Stimulated activated CD4-positive, alpha-beta T cell treated with anti-CD3 and anti-CD28 coated beads, Interleukin-4, amount 100 ng/mL, for 1 hour (primary cell): ENCODE results near the gene SLC39A11.
"Not testable (repeated sequence)": the region's sequence is repeated elsewhere in the genome, so short reads cannot be mapped to it uniquely, and the experiment has no call there.

Experiments
- DNase-seq: peaks from one replicate; pipeline ENCODE4 v3.0.0-alpha.2; 2020

The SLC39A11 gene

DNA sequence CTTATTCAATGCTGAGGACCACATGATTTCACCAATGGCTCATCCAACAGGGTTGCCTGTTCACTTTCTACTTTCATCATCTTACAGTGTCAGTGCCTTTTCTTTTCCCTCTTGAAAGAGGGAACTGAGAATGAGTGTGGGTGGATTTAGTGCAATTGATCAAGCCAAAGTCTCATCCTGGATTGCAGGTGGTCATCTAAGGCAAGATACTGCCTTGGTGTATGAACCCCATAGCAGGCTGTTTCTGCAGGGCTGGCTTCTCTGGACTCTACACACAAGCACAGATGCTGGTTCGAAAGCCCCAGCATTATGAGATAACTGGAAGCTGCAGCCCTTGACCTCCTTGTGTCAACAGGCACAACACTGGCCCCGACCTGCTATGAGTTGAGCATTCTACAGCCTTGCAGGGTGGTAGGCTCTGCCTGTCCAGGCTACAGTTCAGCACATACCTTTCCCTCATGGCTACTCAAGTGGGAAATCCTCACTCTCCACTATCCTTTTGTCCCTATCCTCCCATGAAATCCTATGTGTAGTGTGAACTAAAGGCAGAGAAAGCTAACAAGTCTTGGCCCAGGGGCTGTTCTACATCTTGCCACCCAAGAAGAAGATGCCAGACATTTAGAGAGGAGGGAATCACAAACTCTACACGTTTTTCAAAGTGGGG is 358.7 kb downstream of the SLC39A11 start:
- DNase-seq, result no peak

DNA sequence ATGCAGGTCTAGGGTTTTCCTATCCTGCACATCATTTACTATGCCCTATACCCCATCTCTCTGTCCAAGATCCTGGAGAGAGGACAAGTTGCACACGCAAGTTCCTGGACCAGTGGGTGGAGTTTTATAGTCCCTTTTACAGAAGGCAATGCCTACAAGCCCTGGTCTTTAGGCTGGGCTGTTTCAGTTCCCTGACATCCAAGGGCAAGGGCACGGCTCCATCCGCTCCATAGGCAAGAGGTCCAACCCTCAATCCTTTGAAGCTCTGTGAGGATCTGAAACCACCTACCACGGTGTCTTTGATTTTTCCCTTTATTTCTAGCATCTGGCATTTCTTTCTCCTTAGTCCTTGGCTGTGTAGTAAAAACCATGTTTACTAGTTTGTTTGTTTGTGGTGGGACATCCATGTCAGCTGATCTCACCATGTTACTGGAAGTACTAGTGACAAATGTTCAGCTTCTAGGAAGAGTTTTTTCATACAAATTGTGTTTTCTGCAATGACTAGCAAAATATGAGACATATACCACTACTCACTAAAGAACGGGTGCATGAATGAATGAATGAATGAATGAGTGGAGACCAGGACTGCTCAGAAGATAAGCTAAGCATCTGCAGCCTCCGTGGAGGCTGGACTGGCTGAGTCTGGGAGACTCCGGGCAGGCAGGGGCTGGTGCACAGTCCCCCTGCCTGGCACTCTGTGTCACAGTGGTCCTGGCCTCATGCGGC is 359.4 kb downstream of the SLC39A11 start:
- DNase-seq, result no peak

DNA sequence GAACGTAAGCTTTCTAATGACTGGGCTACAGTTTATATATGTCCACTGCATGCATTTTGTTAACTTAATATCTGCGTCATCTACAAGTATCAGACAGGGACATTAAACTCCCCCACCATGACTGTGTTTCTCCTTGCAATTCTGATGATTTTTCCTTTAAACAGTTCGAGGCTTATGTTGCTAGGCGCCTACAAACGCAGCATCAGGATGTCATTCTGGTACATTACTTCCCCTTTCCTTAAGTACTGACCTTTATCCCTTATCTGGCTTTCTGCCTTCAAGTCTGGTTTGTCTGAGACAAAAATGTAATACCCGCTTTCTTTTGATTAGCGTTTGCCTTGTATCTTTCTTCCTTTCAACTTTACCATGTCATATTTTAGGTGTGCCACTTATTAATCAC is 362.4 kb downstream of the SLC39A11 start:
- DNase-seq, result no peak

DNA sequence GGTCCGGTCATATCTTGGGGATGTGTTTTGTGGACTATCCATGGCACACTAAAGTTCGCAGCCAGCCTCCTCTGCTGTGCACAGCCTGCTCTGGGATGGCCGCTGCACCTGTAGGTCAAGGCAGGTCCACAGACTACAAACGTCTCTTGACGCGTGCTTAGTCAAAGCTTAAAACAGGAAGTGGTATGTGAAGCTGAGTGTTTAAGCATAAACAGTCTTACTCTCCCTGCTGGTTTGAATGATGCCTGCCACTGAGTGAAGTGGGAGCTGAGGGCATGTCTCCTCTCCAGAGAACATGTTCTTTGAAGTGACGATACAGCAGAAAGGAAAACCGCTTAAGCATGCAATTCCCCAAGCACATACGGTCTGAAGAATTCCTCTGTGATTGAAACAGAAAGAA is 365.6 kb downstream of the SLC39A11 start:
- peak; percentile 5 for DNase-seq

DNA sequence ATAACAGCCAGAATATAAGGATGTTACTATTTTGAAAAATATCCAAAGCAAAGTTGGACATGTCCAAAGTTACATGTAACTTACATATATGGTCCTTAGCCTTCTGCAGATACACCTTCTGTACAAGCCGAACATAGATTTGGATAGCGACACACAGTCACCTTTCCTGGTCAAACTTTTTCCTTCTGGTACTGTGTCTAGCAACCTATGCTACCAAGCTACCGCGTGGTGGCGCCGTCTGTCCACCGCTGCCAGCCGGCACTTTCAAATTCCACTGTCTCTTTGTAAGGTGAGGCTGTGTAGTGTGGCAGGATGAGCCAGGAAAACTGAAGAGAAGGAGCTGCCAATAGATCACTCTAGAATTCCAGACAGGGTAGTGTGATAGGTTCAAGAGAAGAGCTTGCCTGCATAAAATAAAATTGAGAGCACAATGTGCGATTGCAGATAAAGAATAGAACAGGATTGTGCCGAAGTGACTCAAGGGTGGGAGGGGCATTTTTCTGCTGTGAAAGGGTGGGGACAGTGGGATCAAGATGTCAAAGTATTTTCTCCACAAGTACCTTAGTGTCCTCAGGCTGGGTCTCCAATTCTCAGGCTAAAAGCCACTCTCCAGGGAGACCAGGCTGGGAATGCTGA is 366.9 kb downstream of the SLC39A11 start:
- peak; percentile 53 for DNase-seq

DNA sequence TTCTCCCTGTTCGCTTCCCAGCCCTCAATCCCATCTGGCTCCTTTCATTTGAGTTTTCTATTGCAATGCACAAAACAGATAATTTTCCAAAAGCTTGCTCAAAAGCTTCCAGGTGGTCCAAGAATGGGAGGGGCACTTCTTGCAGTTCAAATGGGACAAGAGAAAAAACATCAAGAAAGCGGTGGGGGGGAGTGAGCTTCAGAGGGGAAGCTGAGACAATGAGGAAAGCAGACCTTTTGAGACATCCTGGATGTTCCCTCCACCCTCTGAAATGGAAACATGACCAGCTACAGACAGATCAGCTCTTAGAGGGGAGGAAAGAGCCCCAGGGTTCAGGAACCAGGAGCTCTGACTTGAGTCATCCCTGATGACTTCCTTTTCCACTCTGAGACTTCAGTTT is 368.2 kb downstream of the SLC39A11 start:
- no peak for DNase-seq

DNA sequence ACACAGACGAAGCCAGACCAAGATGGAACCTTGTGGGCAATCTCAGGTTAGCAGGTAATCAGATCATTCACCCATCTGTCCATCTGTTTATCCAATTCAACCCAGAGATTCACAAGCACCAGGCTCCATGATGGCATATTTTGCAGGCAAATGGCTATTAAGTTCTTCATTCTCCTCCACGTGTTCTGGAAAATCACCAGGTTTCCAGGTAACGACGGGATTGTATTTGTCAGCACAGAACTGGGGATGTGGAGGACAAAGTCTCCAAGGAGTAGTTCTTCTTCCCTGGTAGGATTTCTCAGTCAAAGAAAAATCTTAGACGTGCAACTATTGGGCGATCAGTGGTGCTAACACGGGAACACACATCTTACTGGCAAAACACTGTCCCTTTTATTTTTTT is 368.8 kb downstream of the SLC39A11 start:
- no peak for DNase-seq

DNA sequence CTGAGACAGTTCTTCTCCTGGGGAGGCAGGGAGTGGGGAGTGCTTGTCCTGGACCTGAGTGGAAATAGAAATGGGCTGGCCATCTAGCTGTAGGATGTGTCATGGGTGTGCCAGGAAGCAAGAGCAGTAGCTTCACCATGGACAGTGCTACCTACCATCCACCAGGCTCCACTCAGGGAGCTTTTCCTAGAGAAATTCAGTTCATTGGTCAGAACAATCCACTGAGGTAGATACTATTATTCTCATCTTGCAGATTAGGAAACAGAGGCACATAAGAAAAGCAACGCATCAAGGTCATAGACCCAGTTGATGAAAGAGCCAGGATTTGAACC is 372.0 kb downstream of the SLC39A11 start:
- no peak for DNase-seq

DNA sequence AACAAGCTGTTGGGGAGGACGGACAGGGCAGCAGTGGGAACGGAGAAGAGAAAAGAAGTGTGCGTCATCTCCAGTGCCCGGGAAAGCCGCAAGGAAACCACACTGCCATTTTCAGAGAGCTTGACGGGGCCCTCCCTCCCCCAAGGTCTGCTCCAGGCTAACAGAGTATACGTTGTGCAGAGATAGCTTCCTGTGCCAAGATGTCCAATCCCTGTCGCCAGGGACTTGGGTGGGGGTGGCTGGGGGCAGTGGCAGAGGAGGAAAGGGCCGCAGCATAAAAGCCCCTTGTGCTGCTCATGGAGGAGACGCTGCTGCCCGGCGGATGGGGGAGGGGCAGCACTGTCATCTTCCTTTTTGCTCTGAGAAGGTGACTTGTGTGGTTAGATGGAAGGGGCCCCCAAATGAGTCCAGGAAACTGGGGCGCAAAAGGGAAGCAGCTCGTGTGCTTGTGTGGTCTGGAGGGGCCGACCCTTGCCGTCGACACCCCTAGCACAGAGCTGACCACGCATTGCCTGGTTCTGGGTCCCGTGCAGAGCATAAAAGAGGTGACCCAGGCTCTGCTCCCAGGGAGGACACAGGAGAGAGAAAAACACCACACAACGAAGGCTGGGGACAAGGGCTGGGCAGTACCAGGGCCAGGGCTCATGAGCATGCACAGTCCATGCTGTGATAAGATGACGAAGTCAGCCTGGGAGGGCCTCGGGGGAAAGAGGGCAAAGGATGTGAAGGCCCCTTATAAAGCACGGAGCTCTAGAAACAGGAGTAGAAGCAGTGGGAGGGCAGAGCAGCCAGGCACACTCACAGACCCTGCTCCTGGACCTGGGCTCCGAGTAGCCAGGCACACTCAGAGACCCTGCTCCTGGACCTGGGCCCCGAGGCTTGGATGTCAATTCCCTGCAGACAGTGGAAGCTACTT is 372.7 kb downstream of the SLC39A11 start:
- peak; percentile 28 for DNase-seq

DNA sequence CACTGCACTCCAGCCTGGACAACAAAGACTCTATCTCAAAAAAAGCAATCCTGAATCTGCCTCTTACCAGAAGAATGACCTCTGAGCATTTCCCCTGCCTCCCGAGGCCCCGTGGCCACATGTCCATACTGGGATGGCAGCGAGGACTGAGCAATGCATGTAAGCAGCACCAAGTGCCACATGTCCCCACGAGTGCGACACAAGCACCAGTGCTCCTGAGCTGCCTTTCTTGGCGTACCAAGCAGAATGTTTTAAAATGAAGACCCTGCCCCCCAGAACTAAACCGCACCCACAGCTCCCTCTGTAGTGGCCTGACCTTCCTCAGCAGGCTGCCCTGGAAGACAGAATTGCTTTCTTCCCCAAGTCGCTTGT is 373.3 kb downstream of the SLC39A11 start:
- no peak for DNase-seq

DNA sequence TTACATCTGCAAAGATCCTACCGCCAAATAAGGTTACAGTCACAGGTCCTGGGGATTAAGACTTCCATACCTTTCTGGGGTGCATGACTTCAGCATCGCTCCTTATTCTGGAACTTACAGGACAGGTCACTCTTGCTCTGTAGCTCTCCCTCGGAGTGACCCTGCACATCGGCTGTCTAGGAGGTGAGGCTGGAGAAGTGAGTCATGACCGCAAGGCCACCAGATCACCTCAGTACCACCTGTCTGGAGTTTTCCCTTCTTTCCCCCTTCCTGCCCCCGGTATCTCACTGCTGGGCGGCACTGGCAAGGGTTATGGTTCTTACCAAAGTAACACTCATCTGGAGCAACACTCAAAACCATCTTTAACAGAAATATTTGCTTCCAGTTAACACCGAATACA is 374.8 kb downstream of the SLC39A11 start:
- DNase-seq, result no peak

DNA sequence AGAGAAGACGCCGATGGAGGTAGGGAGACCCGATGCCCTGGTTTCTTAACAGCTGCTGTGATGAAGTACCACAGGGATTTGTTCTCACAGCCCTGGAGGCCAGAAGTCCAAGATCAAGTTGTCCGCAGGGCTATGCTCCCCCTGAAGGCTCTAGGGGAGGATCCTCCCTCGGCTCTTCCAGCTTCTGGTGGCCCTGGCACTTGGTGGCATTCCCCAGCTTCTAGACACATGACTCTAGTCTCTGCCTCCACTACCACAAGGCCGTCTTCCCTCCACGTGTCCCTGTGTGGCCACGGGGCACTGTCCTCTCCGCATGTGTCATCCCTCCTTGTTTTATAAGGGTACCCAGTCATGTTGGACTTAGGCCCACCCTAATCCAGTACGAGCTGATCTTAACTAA is 375.2 kb downstream of the SLC39A11 start:
- DNase-seq, result no peak

DNA sequence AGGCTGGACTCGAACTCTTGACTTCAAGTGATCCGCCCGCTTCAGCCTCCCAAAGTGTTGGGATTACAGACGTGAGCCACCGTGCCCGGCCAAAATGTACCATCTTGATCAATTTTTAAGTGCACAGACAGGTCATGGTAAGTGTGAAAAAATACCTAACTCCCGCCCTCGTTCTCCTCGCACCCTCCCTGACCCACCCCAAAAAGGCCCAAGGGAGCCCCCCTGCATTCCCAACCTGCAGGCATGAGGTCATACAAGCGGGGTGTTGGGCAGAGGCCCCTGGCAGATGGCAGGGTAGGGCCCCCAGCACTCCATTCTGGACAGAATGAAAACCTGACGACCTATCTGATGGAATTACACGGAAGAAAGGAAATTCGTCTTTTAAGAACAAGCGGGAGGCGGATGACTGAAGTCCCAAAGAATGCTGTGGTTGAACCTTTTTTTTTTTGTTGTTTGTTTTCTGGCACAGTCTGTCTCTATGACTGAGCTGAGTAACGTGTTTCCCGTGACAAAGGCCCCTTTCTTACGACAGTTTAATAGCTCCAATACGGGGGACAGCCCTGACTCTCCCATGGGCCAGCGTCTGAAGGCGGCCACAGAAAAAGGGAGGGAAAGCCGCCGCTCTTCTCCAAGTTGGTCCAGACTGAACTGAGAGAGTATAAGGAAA is 376.4 kb downstream of the SLC39A11 start:
- no peak for DNase-seq

DNA sequence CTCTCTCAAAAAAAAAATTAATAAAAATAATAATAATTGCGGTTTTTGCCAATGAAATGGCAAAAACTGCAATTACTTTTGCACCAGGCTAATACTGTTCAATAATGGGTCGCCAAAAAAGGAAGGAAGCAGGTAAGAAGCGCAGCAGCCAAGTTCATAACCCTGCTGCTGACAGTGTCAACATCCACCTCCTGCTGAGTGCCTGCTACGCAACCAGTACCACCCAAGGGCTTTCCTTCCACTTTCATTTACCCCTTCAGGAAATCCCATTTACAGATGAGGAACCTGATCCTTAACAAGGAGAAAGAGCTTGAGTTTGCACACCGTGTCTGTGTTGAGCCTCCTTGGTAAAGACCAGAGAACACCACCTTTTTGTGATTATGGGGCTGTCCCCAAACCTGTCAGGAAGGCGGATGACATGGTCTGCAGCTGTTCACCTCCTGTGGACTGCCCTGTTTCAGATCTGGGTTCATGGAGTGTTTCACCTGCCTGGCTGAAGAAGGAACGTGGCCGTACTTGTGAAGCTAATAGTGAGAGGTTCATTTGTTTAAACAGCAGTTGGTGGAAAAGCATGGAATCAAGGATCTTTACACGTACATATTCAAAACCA is 378.0 kb downstream of the SLC39A11 start:
- no peak for DNase-seq

DNA sequence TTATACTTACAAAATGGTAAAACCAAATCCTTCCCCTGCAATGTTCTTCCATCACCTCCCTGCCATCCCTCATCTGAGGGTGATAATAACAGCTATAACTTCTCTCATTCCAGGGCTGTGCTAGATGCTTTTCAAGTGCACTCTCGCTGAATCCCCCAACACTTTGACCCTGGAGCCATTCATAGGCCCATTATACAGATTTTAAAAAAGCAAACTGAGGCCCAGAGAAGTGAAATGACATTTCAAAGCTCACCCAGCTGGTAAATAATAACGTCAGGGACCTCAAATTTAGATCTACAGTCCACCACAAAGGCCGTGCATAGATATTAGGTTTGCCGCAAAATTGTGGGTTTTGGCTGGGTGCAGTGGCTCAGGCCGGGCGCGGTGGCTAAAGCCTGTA is 378.8 kb downstream of the SLC39A11 start:
- DNase-seq, result no peak

DNA sequence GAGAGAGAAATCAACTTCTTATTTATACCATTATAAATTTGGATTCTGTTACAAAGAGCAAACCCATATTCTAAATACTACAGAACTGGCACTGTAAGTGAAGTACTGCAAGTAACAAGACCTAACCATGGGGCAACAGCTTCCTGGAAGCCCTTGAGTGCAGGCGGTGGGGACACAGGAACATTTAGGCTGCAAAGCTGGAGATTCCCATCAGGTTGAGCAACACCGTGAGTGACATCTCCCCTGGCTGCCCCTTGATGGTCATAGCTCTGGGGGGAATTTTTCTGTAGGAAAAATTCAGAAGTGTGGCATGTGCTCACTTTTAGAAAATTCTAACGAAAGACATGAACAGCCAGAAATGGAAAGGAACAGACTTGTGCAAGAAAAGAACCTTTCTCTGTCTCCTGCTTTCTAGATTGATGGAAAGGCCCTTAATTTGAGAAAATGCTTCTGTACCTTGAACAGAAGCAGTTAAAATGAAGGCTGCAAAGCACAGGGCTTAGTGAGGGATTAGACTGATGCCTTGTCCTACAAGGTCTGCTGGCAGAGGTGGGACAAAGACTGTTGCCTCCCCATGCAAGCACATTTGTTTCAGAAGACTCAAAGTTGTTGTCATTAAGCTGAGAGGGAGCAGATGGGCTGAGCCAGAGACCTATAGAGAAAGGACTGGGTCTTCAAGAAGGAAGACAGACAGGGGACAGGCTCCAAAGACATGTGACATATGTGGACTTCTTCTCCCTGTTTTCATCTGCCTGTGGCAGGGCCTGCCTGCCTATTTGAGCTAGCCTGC is 380.8 kb downstream of the SLC39A11 start:
- no peak for DNase-seq

DNA sequence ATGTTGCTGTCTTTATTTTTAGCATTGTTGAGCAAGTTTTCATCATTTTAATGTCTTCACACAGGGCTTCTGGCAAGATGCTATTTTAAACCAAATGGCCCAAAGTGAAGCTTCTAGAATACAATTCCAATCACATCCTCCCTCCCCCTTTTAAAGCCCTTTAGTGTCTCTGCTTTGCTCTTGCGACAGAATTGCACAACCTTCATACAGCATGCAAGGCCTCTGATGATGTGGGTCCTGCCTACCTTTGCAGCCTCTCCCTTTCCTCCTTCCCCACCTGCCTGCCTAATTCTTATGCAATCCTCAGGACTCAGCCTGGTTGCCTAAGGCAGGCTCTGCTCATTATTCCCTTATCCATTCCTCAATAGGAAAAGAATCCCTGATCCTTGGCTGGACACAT is 381.7 kb downstream of the SLC39A11 start:
- no peak for DNase-seq

DNA sequence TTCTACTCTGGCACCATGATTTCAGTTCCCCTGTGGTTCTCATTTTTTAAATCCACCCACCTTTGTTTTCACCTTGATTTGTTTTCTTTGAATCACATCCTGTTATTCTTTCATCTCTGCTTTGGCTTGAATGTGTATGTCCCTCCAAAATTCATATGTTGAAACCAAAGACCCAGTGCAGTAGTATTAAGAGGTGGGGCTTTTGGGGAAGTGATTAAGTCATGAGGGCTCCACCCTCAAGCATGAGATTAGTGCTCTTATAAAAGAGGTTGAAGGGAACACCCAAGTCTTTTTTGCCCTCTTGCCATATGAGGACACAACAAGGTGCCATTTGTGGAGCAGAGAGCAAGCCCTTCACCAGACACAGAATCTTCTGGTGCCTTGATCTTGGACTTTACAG is 382.3 kb downstream of the SLC39A11 start:
- DNase-seq, result no peak

DNA sequence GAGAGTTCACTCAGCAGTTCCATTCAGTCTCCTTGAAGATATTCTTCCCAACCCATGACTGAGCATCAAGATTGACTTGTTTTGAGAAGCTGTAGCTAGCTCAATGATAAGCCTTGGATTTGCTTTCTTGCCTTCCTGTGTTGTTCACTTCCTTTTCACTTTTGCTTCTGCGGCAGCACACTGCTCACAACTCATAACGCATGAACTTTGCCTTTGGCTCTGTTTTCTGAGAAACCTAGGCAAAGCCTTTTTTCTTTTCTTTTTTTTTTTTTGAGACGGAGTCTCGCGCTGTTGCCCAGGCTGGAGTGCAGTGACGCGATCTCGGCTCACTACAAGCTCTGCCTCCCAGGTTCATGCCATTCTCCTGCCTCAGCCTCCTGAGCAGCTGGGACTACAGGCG is 383.8 kb downstream of the SLC39A11 start:
- not testable (repeated sequence) for DNase-seq

DNA sequence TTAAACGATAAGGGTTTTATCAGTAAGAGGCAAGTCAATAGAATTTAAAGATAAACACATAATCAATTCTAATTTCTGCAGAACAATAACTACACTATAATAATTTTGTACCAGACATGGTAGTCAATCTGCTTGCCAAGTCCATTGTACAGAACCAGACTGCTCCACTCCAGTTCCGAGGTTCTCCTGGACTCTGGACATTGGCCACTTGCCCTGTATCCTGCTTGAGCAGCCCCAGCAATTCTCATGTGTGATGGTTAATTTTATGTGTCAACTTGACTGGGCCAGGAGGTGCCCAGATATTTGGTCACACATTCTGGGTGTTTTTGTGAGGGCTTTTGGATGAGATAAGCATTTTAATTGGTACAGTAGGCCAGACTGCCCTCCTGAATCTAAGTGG is 384.6 kb downstream of the SLC39A11 start:
- no peak for DNase-seq

DNA sequence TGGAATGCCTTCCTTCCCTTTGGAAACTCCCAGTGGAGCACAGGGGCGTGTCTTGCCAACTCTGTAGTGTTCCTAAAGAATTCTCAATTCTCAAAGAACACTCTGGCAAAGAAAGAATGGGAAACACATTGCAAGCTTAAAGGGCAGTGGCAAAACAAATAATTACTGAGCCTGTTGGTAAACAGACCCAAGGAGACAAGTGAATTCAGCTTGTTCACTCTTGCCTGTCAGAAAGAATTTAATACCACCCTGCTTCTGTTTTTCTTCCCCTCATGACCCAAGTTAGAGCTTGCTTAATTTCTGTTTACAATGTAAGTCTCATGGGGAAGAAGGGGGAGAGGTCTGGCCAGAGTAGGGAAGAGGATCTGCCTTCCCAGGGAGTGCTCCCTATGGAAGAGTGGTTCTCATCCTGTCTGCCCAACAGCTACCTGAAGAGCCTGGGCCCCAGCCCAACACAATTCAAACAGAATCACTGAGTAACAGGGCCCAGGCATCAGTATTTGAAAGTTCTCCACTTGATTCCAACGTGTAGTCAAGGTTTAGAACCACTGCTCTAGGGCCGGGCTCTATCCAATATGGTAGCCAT is 386.0 kb downstream of the SLC39A11 start:
- no peak for DNase-seq
